ENCODE data around the gene PMAIP1. TPM values are rescaled to one million over a fixed set of nuclear protein-coding genes. Genes with fewer than 3 reads are reported as not detected.

Gene PMAIP1
- total RNA-seq, 1 donor from 2014 or later, result 12.6 TPM

- Mint-ChIP-seq H3K4me3 (ENCODE audit: unreplicated experiment) (no peak overlapping the region), H3K4me1 (ENCODE audit: low read depth, unreplicated experiment) (no peaks in the 10 kb centered on the region), H3K27me3 (ENCODE audit: unreplicated experiment) (peaks cover 1% of the 10 kb centered on the region), H3K27ac (ENCODE audit: unreplicated experiment) (no peak overlapping the region), H3K36me3 (ENCODE audit: unreplicated experiment) (no peaks in the 10 kb centered on the region), H3K9me3 (ENCODE audit: unreplicated experiment) (no peaks in the 10 kb centered on the region)
- DNase-seq, result no peak
- no peak for TF ChIP-seq CTCF (IDR thresholded peaks at IDR 0.05; ENCODE audit: partially characterized antibody, unreplicated experiment)
Measured at GRCh38 chr18:59951591-59951990, 51.8 kb downstream of the PMAIP1 start.

GRCh38 chr18:59952283-59953007, 52.6 kb downstream of the PMAIP1 start:
- TF ChIP-seq CTCF (IDR thresholded peaks at IDR 0.05; ENCODE audit: partially characterized antibody, unreplicated experiment), result no peak
- Mint-ChIP-seq H3K9me3 (ENCODE audit: unreplicated experiment) (no peaks in the 10 kb centered on the region), H3K36me3 (ENCODE audit: unreplicated experiment) (no peaks in the 10 kb centered on the region), H3K27me3 (ENCODE audit: unreplicated experiment) (peaks cover 1% of the 10 kb centered on the region), H3K27ac (ENCODE audit: unreplicated experiment) (no peak overlapping the region), H3K4me3 (ENCODE audit: unreplicated experiment) (no peak overlapping the region), H3K4me1 (ENCODE audit: low read depth, unreplicated experiment) (no peaks in the 10 kb centered on the region)
- no peak for DNase-seq

Other genes with a start within 250 kb of the PMAIP1 start
- gene CCBE1, start 202.6 kb upstream of the PMAIP1 start, total RNA-seq (ENCODE audit: unreplicated experiment), result 0.81 TPM